CD4-positive, alpha-beta T cell treated with Interleukin-4 for 4 hours (primary cell): ENCODE measurements around the gene LRTM1.

Experiments used
- DNase-seq: peaks from one replicate; pipeline ENCODE4 v3.0.0-alpha.2; 2020

LRTM1 gene

DNA sequence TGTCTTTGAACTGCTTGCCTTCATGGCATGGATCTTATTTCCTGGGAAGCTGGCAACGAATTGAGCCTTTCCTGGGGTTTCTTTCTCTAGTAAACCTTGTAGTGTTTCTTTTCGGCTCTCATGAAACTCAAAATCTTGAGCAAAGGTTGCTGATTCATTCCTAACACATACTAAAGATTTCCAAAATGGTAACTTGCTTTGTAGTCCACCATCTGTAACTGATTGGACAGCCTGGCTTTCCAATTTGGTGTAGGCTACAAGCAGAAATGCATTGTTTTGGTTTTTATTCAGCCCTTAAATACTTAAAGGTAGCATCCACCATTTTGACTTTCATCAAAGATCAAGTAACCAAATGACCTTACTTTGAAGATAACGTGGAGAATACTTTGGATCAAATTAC lies 38.1 kb downstream of the LRTM1 start:
- DNase-seq: no peak

DNA sequence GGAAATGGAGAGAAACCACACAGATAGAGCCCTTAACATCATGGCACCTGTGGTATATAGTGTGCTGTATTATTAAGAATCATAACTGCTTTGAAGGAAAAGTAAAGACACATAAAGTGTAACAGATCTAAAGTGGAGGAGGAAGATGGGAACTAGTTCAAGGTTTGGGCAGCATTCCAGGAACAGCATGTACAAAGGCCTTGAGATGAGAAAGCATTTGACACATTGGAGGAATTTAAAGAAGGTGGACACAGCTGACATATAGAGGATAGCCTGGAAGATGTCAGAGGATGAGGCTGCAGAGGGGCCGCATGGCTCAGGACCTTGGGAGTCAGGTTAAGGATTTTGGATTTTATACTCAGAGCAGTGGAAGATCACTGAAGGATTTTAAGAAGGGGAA lies 39.0 kb downstream of the LRTM1 start:
- DNase-seq: no peak

DNA sequence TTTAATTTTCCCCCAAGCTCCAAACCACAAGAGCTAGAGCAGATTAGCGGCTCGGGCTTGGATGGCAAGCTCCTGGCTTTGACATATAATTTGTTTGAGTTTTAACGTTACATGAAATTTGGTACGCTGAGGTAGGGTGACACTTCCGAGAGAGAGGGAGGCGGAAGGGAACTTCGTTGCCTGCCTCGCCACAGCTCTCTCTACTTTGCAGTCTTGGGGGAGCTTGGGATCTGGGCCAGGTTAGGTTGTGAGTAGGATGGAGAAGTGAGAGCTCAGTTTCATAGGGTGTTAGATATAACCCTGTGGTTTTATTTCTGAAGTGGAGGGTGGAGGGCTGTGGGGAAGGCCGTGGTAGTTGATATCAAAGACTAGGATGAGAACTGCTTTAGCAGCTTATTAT lies 39.7 kb downstream of the LRTM1 start:
- no peak for DNase-seq

DNA sequence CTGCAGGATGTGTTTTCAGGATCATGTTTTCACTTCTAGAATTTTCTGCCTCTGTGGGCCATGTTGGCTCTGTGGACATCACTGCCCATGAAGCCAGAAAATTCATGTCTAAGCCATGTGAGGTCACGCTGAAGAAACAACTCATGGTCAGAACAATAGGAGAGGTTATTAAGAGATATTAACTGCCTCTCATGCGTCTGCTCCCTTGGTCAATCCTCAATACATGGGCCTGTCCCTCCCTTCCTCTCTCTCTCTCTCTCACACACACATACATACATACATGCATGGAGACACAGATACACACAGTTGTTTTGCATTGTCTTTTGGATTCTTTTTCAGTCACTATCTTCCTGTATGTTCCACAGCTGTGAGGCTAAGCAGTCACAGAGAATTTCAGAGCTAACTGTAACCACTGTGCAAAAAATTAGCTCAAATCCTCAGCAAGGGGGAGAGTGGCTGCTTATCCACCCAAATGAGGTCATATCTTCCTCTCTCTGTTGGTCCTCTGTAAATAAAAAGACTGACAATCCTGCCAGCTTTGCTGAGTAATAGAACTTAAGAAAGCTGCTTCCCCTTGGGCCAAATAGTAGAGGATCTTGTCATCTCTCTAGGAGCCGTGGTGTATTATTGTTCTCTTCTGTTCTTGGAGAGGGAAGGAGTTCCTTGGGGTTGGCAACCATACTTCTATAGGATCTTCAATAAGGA lies 45.6 kb downstream of the LRTM1 start:
- DNase-seq: no peak

DNA sequence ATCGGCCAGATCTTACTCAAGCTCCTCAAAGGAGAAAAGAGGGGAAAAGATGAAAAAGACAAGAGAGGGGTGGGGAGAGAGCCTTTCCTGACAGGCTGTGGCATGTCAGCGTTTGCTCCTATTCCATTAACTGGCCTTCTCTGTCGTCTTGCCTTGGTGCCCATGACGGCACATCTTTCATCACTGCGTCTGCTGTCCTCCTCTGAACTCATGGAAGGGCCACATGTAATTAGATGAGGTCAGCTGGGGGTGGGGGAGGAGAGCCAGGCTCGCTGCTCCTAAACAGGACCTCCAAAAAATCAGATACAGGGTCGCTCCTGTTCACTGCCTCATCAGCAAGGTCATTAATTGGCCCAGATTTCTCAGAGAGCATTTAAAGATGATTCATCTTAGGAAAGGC lies 49.7 kb downstream of the LRTM1 start:
- DNase-seq: no peak

DNA sequence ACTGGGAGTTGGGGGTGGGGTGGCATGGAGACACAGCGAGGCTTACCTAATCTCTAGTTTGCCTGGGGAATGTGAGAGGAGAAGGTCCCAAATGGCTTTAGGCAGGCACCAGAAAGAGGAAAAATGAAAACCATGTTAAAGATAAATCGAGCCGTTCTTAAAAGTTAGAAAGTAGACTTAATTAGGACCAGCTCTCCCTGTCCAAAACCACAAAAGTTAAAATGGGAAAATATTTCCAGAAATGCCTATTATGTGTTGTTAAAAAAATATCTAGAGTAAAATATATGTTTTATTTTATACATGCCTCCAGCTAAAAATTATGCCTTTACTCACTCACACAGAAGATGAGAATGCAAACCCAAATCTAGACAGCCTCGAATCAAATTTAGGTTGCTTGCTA lies 50.1 kb downstream of the LRTM1 start:
- no peak for DNase-seq

DNA sequence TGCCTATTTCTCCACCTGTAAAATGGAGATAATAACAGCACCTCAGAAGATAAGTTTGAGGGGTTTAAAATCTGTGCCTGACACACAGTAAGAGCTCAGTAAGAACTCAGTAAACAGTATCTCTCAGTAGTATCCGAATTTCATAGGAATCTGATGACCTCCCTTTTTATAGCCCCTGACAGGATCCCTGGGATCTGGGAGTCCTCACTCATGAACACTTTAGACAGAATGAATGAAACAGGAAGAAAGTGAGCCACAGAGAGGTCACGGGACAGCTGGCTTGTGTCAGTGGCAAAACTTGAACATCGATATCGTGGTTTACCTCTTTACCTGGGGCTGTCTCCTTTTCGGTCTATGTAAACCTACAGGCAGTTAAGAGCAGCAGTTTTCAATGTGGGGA lies 51.2 kb downstream of the LRTM1 start:
- DNase-seq: no peak

DNA sequence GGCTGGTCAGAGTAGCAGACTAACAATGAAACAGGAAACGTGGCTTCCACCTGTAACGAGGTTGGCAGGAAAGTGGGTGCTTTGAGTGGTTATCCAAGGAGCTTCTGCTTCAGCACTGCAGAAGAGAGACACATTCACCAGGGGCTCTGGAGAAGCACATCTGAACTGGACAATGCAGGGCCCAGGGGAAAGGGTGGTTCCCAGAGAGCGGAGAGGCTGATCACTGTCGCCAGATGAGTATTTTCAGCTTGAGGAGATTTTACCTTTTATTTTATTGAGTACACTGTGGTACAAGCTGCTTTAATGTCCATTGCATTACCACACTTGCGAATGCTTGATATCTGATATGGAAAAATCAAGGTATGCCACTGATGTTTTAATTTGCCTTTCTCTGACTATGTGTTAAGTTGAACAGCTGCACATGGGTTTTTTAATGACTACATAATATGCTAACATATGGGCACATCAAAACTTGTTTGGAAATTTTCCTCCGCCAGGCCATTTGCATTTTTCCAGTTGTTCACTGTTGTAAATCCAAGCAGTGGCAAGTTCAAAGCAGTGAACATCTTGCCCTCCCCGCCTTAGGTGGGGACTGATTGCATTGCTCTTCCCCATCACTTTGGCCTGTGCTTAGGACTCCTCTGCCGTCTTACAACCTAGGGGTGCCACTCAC lies 52.1 kb downstream of the LRTM1 start:
- DNase-seq: no peak

DNA sequence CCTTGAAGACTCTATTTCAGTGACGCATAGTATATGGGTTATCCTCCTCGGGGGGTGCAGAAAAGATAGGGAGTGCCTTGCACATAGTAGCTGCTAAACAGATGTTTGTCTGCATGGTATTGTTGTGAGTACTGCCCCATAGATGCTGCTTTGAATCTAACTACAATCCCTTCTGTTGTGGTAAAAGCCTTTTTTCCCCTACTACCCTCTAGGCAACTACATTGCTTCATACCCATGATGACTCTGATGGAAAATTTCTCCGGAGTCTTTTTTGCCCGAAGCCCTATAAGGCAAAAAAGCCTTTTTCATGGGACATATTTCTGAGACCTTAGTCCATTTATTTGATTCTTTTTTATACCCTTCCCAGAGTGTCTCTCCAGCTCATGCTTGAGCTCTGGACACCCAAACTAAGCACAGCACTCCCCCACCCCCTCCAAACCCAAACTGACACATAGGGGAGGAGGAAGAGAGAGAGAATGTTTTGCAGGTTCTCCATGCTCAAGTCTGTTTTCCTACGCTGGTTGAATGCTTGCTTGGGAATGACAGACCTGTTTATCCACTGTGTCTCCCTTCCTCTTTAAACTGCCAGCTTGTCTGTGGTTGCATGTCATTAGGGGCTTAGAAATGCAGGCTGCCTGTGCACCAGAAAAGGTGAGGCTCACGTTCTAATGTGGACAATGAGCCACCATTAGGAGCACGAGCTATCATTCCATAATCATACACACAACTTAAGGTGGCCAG lies 52.9 kb downstream of the LRTM1 start:
- DNase-seq: no peak

DNA sequence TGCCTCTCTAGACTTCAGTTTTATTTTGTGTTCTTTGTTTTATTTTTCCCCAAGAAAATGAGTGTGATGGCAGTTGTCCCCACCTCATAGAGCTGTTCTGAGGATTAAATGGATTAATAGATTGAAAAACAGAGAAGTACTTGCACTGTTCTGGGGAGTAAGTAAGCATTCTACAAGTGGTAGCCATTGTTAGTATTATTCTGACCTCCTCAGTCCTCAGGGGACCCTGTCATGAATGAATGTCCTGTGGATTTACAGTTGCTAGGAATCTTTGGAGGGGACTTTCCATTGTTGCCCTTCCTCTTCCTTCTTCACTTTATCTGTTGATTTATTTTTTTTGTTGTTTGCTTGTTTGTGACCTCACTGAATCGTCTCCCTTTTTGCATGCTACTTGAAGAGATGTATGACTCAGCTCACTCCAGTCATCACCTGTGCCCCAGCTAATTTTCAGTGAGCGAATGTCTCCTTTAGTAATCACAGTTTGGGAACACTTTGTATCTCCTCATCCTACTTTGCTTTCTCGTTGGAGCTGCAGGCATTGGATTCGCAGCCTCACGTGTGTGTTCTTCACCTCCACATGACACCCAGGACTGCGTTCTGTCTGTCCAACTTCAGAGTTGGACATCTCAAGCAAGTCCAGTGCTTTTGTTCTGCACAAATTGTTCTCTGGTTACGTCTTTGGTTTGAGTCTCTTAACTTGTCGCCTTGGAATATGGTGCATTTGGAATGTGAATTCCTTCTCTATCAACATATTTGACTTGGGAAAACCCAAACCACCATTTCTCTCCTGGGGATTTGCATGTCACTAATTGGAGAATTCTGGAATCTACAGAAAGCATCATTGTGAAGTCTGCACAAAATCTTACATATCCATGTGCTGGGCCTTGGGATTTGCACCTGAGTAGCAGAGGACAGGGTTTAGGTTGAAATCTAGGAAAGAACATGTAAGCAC lies 54.5 kb downstream of the LRTM1 start:
- no peak for DNase-seq

DNA sequence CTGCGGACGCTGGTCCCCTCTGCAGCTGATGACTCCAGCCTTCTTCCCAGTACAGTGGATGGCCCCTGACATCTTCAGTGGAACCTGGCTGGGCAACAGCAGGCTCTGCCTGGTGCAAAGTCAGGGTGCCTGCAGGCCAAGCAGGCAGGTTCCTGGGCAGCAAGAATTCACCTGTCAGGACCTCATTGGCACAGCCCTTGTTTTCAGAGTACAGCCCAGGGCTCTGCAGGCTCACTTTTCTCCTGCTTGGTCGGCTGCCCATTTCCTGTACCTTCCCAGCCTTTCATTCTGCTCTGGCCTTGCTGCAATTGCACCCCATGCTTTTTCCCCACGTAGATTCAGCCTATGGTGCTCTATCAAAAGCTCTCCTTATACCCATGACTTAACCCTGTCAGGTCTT lies 56.0 kb downstream of the LRTM1 start:
- no peak for DNase-seq

DNA sequence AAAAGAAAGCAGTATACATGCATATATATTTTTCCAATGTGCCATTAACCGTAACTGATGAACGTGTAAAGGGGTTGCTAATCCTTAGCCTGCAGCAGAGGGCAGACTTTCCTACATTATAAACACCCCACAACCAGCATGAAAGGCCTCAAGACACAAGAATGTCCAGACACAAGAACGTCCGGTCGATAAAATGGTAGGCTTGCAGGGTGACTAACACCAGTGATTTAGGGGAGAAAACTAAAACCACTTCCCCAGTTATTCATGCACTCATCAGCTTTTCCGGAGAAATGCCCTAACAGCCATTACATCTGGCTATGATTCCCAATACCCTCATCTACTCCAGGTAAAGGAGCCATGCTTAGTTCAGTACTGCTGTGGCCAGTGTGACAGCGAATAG lies 57.4 kb downstream of the LRTM1 start:
- no peak for DNase-seq
